CD4-positive, alpha-beta T cell treated with Interleukin-15 for 4 hours (primary cell): ENCODE measurements around the gene PLAU.
"Not testable (repeated sequence)": the region's sequence is repeated elsewhere in the genome, so short reads cannot be mapped to it uniquely, and the experiment has no call there.

Experiments used
- DNase-seq: peaks from one replicate; pipeline ENCODE4 v3.0.0-alpha.2; 2020; ENCODE audit warnings: low spot score

Gene PLAU

GRCh38 chr10:73898730-73899410 lies 12.1 kb upstream of the PLAU start:
- no peak for DNase-seq

DNA sequence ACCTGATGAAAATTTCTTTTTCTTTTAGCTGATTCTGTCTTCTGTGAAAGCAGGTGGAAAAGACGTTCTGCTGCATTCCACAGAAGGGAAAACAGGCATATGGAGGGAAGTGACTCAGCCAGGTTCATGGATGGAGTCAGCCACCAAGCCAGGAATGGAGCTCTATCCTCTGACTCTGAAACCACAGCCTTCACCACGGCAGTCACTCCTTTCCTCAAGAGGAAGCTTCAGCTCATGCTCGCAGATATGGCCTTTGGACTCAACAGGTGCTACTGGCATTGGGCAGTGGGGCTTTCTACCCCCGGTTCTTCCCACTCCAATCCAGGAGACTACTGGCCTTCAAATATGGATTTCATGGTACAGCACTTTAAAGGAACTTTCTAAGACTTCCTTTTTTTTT lies 11.5 kb upstream of the PLAU start:
- DNase-seq, result no peak

GRCh38 chr10:73900064-73900463 lies 10.9 kb upstream of the PLAU start:
- no peak for DNase-seq

GRCh38 chr10:73901261-73901660 lies 9.7 kb upstream of the PLAU start:
- DNase-seq, result no peak

- no peak for DNase-seq
Observed at GRCh38 chr10:73902351-73902750, 8.6 kb upstream of the PLAU start.

DNA sequence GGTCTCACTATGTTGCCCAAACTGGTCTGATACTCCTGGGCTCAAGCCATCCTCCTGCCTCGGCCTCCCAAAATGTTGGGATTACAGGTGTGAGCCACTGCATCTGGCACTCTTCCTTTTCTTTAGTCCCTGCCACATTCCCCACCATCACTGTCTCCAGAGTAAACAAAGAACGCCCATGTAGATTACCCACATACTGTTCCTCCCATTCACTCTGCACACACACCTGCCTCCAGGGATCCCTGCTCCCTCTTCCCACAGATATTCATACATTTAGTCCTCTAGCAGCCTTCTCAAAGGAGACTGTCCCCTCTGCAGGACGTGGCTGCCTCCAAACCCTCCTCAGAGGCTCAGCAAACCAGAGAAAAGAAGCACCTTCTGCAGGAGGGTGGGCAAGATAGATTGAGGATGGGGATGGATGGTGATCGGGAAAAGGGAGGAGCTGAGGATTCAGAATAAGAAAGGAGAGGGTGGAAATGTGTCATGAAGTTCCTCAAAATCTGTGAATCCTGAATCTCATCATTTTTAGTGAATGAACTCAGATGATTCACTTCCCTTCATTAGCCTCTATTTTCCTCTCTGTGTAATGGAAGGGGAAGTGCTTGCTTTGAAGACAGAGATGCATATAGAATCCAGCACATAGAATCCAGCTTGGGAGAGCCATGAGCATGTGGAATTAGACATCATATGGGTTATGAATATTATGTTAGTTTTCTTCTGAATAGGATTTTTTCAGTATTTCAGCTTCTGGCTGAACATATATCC lies 5.5 kb upstream of the PLAU start:
- no peak for DNase-seq

DNA sequence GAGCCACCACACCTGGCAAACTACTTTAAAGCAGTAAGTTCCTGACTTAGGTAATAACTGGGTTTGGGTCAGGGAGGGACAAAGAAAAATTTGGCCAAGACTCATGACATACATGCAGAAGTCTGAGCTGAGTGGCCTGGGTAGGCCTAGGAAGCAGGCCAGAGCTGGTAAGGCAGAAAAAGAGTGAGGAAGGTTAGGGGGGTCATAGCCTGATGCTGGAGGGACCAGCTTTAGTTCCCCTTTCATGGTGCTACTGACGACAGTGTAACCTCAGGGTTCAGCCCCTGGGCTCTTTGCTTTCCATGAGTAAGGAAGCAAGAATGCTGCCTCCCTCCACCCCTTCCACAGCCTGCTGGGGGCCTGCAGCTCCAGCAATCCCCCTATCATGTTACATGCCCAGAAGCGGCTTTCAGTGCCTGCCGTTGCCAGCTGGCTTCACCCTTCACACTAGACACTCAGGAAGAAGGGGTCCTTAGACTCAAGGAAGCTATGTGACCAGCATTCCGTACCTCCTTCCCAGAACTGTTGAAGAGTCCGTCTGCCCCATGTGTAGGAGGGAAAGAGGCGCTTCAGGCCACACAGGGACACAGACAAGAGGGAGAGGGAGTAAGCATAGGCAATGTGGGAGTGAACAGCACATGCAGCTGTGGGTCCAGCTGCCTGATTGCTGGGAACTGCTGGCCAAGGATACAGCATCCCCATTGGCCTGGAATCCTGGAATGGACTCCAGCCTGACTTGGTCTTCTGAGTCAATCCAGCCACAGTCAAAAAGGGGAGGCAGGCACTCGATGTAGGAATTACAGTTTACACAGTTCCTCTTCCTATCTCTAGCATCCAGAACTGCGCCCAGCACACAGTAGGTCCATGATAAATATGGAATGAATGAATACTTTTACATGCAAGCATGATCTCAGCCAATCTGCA lies 4.1 kb upstream of the PLAU start:
- no peak for DNase-seq

DNA sequence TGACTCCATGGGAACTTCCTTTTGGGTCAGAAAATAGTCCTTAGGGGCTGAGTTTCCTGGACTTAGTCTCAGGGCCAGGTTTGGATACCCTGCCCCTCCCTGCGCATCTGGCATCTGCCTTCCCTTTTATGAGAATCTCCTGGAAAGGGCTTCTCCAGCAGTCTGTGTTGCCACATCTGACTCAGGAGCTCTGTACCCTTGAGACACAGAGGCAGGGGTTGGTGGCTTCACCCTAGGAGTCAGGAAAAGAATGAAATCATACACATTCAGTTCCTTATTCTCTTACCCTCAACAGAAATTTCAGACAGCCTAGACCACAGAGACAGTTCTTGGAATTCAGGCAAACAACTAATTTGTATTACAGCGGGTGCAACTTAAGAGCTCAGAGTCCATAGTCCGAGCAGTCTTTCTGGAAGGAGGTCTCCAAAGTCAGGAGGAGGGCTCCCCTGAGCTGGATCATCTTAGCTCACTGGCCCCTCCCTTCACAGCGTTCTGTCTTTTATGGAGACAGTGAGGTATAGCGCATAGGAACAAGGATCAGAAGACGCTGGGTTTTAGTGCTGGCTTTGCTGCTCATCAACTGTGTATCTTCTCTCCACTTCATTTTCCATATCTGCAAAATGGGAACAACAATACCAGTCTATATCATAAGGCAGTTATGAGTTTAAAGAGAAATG lies 3.0 kb upstream of the PLAU start:
- no peak for DNase-seq

GRCh38 chr10:73908853-73909539 lies 1.9 kb upstream of the PLAU start:
- peak; percentile 51 for DNase-seq

DNA sequence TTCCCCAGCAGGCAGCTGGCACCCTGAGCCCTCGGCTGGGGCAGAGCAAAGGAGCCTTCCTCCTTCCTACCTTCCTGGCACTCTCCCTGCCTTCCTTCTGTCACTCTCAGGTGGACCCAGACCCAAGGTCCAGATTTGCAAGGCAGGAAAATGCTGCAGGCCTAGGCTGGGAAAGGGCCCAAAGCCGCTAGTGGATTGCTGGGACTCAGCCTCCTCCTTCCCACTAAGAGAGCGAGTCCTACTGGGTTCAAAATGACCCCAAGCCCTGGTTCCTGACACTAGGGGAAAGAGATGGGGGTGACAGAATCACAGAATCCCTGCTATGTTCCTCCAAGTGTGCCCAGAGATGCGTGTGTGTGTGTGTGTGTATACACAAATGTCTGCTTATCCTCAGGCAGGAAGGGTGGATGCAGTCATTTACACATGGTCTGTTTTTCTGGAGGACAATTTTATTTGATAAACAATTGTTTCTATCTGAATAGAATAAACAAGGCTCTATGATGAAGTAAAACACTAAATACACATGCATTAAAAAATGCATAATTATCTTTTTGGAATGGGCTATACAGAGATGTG lies 1.3 kb upstream of the PLAU start:
- DNase-seq, result no peak

DNA sequence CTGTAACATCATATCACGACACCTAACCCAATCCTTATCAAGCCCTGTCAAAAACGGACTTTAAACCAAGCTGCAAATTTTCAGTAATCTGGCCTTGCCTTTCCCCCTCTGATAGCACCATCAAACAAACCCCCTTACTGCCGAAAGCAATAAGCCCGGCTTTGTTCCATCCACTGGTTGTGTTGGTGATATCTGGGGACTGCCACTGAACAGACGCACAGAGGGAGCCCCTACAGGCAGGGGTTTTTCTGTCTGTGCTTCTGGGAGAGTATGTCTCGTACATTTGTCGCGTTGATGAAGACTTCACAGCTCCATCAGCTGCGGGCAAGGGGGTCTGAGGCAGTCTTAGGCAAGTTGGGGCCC lies 550 bp upstream of the PLAU start:
- no peak for DNase-seq

DNA sequence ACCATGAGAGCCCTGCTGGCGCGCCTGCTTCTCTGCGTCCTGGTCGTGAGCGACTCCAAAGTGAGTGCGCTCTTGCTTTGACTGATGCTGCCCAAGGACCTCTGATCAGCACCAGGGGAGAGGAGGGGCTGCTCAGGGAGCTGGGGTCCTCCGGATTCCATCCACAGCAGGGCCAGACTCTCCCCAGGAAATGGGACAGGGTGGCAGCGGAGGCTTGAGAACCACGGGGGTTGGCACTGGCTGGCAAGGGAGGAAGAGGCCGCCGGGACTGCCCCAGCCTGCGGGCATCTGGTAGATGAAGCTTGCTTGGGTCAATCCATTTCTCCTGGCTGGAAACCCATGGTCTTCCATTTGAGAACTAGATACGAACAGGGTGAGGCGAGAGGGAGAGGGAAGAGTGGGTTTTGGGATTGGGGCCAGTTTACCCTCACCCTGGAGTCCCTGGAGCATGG lies 647 bp downstream of the PLAU start:
- DNase-seq, result no peak

- DNase-seq, result no peak
Observed at GRCh38 chr10:73914036-73914435, 3.1 kb downstream of the PLAU start.

- no peak for DNase-seq
Observed at GRCh38 chr10:73915206-73915851, 4.4 kb downstream of the PLAU start.

- DNase-seq, result no peak
Observed at GRCh38 chr10:73916761-73917470, 6.0 kb downstream of the PLAU start.

GRCh38 chr10:73917566-73918305 lies 6.8 kb downstream of the PLAU start:
- no peak for DNase-seq

DNA sequence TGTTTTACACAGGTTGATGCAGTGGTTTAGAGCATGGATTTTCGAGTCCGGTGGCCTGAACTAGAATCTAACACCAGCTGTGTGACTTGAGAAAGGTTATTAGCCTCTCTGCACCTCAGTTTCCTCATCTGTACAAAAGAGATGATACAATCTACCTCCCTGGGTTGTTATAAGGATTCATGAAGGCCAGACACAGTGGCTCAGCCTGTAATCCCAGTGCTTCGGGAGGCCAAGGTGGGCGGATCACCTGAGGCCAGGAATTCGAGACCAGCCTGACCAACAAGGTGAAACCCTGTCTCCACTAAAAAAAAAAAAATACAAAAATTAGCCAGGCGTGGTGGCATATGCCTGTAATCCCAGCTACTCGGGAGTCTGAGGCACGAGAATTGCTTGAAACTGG lies 8.5 kb downstream of the PLAU start:
- not testable (repeated sequence) for DNase-seq

DNA sequence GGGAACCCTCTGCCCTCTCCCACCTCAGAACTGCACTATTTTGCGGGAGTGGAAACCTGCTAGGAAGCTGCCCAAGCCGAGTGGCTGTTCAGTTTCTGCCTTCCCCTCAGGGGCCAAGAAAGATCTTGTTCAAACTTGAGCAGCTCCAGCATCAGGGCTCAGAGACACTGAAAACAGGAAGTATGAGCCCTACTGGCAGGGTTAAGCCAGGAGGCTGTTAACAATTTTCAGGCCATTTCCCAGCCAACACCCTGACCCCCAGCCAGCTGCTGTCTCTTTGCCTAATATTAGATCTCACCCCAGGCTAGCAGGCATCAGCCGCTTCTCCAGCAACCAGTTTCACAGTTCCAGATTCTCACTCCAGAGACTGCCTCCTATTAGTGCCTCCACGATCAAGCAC lies 9.2 kb downstream of the PLAU start:
- DNase-seq, result no peak
